ENCODE measurements around the gene LAMTOR4. TPM values are rescaled to one million over a fixed set of nuclear protein-coding genes. Genes with fewer than 3 reads are reported as not detected.
"Not testable (repeated sequence)": the region's sequence is repeated elsewhere in the genome, so short reads cannot be mapped to it uniquely, and the experiment has no call there.

LAMTOR4 gene
- total RNA-seq, 3 donors from 2014 or later, result 154 to 285 (median 207) TPM

DNA sequence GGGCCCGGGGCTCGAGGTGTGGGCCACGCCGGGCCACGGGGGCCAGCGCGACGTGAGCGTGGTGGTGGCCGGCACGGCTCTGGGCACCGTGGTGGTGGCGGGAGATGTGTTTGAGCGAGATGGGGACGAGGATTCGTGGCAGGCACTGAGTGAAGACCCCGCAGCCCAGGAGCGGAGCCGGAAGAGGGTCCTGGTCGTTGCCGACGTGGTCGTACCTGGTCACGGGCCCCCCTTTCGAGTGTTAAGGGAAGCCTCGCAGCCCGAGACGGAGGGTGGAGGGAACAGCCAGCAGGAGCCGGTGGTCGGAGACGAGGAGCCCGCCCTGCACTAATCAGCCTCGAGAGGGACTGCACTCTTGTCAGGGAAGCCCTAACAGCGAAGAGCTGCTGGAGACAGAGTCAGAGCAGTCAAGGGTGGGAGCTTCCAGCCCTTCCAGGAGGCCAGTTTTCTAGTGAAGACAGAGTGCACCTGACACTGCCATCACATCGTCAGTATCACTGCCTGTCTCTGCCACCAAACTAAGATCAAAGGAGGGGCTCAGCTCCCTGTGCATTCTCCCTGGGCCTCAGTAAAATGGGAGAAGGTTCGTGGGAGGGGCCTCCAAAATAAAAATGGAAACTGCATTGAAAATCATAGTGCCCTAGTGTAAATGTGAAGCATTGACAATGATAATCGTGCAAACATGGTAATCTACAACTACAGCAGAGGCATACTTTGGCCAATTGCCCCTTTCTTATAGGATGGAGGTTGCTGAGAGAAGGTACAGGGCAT is 20.7 kb upstream of the LAMTOR4 start:
- Histone ChIP-seq H3K4me1 (no peaks in the 10 kb centered on the region), H3K27me3 (no peaks in the 10 kb centered on the region), H3K36me3 (no peaks in the 10 kb centered on the region), H3K4me3 (peak overlapping the region; percentile 88 to 94 (median 90)), H3K27ac (peak overlapping the region; percentile 98 to 99), H3K9me3 (no peaks in the 10 kb centered on the region)
- no peak for TF ChIP-seq POLR2AphosphoS5 (IDR thresholded peaks at IDR 0.05)
- TF ChIP-seq, protein P1, sequence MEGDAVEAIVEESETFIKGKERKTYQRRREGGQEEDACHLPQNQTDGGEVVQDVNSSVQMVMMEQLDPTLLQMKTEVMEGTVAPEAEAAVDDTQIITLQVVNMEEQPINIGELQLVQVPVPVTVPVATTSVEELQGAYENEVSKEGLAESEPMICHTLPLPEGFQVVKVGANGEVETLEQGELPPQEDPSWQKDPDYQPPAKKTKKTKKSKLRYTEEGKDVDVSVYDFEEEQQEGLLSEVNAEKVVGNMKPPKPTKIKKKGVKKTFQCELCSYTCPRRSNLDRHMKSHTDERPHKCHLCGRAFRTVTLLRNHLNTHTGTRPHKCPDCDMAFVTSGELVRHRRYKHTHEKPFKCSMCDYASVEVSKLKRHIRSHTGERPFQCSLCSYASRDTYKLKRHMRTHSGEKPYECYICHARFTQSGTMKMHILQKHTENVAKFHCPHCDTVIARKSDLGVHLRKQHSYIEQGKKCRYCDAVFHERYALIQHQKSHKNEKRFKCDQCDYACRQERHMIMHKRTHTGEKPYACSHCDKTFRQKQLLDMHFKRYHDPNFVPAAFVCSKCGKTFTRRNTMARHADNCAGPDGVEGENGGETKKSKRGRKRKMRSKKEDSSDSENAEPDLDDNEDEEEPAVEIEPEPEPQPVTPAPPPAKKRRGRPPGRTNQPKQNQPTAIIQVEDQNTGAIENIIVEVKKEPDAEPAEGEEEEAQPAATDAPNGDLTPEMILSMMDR (IDR thresholded peaks at IDR 0.05), result no peak
- no peak for TF ChIP-seq POLR2A (IDR thresholded peaks at IDR 0.05)
- no peak for DNase-seq (ENCODE audit: low spot score in 2 of 2)
- intact Hi-C loops (cut with DNase I; ENCODE audit: low total_unique reads), result no loop called here

DNA sequence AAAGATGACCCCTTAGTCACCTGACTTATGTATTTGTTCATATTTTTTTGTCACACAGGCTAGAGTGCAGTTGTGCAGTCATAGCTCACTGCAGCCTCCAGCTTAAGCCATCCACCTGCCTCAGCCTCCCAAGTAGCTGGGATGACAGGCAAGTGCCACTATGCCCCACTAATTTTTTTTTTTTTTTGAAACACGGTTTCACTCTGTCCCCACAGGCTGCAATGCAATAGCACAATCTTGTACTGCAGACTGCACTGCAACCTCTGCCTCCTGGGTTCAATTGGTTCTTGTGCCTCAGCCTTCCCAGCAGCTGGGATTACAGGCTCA is 20.1 kb upstream of the LAMTOR4 start:
- no peak for DNase-seq (ENCODE audit: low spot score in 2 of 2)
- no peaks in the 10 kb centered on the region for H3K4me1 ChIP-seq
- no peaks in the 10 kb centered on the region for H3K9me3 ChIP-seq
- no peak overlapping the region for H3K27ac ChIP-seq
- no peaks in the 10 kb centered on the region for H3K27me3 ChIP-seq
- no peaks in the 10 kb centered on the region for H3K36me3 ChIP-seq
- H3K4me3 ChIP-seq, result peak overlapping the region in 1 of 3 donors; percentile 94
- intact Hi-C loops (cut with DNase I; ENCODE audit: low total_unique reads), result no loop called here
- TF ChIP-seq, protein P1 (IDR thresholded peaks at IDR 0.05), result no peak
- TF ChIP-seq POLR2AphosphoS5 (IDR thresholded peaks at IDR 0.05), result no peak
- TF ChIP-seq POLR2A (IDR thresholded peaks at IDR 0.05), result no peak

DNA sequence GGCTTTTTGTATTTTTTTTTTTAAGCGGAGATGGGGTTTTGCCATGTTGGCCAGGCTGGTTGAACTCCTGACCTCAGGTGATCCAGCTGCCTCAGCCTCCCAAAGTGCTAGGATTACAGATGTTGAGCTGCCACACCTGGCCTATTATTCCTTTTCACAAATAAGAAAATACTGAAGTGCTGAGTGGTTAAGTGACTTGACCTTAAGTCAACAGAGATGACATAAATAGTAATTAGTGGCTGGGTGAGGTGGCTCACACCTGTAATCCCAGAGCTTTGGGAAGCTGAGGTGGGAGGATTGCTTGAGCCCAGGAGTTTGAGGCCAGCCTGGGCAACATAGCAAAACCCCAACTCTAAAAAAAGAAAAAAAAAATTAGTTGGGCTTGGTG is 18.5 kb upstream of the LAMTOR4 start:
- H3K27ac ChIP-seq; DNase-seq (ENCODE audit: low spot score in 2 of 2); H3K36me3 ChIP-seq; H3K9me3 ChIP-seq; intact Hi-C loops (cut with DNase I; ENCODE audit: low total_unique reads); H3K27me3 ChIP-seq; H3K4me1 ChIP-seq; H3K4me3 ChIP-seq: not testable (repeated sequence)

DNA sequence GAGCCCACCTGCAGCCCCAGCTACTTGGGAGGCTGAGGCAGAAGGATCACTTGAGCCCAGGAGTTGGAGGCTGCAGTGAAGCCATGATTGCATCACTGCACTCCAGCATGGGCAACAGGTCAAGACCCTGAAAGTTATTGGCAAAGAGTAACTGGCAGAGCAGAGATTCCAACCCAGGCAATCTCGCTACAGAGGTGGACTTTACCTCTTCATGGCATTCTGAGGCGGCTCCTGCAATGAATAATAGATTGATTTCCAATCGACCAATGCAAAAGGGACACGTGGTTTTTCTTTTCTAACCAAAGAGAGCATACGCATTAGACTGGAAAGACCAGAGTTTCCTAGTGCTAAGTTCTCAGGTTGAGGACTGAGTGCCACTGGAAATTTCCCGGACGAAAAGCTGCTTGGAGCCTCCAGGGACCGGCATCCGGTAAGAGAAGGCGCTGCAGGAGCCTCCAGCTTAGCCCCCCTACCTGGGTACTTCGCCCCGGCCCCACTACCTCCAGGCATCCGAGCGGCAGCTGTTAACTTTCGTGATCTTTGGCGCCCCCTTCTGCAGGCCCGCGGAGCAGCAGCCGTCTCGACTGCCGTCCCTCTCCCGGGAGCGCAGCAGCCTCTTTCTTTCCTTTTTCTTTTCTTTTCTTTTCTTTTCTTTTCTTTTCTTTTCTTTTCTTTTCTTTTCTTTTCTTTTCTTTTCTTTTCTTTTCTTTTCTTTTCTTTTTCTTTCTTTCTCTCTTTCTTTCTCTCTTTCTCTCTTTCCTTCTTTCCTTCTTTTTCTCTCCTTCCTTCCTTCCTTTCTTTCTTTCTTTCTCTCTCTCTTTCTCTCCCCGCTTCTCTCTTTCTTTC is 17.9 kb upstream of the LAMTOR4 start:
- TF ChIP-seq POLR2AphosphoS5 (IDR thresholded peaks at IDR 0.05), result no peak
- no peak for TF ChIP-seq POLR2A (IDR thresholded peaks at IDR 0.05)
- TF ChIP-seq, protein P1 (IDR thresholded peaks at IDR 0.05), result peak; percentile 77 to 91 (median 85)
- Histone ChIP-seq H3K27me3 (no peaks in the 10 kb centered on the region), H3K4me1 (no peaks in the 10 kb centered on the region), H3K9me3 (no peaks in the 10 kb centered on the region), H3K36me3 (no peaks in the 10 kb centered on the region), H3K27ac (no peak overlapping the region), H3K4me3 (peak overlapping the region in 2 of 3 donors; percentile 26 to 51)
- peak; percentile 52 to 83 for DNase-seq (ENCODE audit: low spot score in 2 of 2)
- intact Hi-C loops (cut with DNase I; ENCODE audit: low total_unique reads), result no loop called here

DNA sequence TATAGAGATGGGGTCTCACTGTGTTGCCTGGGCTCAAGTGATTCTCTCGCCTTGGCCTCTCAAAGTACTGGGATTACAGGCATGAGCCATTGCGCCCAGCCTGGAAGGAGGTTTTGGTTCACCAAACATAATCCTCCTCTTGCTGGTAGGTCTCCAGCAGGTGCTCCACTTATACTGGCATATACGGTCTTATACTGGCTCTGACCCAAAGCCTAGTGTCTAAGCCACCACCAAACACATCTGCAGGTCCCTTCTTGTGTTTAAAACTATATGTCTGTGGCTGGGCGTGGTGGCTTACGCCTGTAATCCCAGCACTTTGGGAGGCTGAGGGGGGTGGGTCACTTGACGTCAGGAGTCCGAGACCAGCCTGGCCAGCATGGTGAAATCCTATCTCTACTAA is 16.6 kb upstream of the LAMTOR4 start:
- Histone ChIP-seq H3K27ac (no peak overlapping the region), H3K4me1 (no peaks in the 10 kb centered on the region), H3K9me3 (no peaks in the 10 kb centered on the region), H3K27me3 (no peaks in the 10 kb centered on the region), H3K36me3 (no peaks in the 10 kb centered on the region), H3K4me3 (no peak overlapping the region)
- no peak for TF ChIP-seq POLR2AphosphoS5 (IDR thresholded peaks at IDR 0.05)
- TF ChIP-seq, protein P1 (IDR thresholded peaks at IDR 0.05), result no peak
- no peak for TF ChIP-seq POLR2A (IDR thresholded peaks at IDR 0.05)
- intact Hi-C loops (cut with DNase I; ENCODE audit: low total_unique reads), result no loop called here
- DNase-seq (ENCODE audit: low spot score in 2 of 2), result no peak

All from breast epithelium (tissue), 4 donors.